HG03521 (cell line): ENCODE measurements around the gene DSTYK.
"Not testable (repeated sequence)": the region's sequence is repeated elsewhere in the genome, so short reads cannot be mapped to it uniquely, and the experiment has no call there.

Experiments
- ATAC-seq: cut with Tn5 transposase; IDR thresholded peaks from one replicate; pipeline ENCODE4 v1.9.1; 2021; ENCODE audit warnings: mild to moderate bottlenecking, moderate library complexity; ENCODE audit not compliant: unreplicated experiment

DSTYK gene

GRCh38 chr1:205243350-205244191 is 32.1 kb upstream of the DSTYK start:
- ATAC-seq, result no peak

DNA sequence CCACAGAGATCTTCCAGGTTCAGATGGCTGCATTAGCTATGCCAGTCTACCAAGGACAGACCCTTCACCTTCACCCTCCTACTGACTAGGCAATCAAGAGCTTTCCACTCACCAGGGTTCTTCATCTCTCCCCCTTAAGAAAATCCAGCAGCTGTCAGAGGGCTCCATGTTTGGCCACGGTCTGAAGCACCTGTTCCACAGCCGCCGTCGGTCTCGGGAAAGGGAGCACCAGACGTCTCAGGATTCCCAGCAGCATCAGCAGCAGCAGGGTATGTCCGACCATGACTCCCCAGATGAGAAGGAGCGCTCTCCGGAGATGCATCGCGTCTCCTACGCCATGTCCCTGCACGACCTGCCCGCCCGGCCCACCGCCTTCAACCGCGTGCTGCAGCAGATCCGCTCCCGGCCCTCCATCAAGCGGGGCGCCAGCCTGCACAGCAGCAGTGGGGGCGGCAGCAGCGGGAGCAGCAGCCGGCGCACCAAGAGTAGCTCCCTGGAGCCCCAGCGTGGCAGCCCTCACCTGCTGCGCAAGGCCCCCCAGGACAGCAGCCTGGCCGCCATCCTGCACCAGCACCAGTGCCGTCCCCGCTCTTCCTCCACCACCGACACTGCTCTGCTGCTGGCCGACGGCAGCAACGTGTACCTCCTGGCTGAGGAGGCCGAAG is 30.0 kb upstream of the DSTYK start:
- no peak for ATAC-seq

DNA sequence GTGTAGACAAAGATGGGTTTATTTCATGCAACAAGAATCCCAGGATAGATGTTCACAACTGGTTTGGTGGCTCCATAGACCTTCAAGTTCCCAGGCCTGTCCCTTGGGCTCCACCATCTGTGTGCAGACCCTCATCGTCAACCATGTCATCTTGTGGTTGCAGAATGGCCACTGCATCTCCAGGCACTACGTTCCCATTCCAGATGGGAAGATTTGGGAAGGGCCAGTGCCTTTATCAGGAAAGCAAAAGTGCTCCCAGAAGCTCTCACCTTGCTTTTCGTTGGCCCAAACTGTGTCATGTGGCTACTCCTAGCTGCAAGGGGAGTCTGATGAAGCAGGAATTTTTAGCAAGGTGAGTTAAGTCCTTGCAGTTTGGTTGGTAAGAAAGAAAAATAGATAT is 29.1 kb upstream of the DSTYK start:
- no peak for ATAC-seq

GRCh38 chr1:205240118-205240517 is 28.6 kb upstream of the DSTYK start:
- no peak for ATAC-seq

- ATAC-seq, result no peak
These were observed 27.6 kb upstream of the DSTYK start for GRCh38 chr1:205239078-205239477.

DNA sequence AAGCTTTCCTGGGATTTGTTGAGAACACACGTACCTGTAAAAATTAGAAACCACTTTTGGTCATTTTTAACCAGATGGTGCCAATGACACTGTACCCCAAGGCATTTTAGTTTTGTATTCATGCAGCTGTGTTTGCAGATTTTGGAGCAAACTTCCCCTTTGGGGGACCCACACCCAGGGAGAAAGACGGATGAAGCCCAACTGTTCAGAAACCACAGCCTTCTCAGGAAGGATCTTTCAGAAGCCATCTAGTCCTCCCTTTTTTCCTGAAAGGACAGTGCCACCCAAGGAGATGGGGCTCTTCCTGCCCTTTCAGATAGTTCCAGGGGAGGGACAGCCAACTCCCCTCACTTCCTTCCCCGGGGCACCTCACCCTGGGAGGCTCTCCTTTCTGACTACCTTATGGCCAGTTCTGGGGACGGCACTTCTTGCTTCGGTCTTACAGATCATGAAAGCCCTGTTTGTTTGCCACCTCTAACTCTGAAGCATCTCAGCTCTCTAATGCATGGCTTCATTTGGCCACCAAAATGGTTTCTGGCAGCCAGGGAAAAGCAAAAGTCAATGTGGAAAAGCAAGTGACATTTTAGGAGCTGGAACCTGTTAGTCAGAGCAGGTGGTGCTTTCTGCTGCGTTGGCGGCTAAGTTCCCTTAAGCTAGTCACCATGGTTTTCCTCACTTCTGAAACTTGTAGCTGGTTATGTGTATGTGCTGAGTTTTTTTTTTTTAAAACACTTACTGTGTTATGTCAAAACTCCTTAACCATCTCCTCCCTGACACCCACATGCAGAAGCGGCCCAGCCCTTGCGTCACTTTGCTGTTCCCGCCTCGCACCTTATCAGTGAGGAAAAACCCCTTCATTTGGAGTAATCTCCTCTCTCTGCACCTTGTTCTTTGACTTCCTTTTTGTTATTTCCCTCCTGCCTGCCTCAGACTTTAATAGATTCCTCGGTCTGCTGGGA is 26.3 kb upstream of the DSTYK start:
- no peak for ATAC-seq

DNA sequence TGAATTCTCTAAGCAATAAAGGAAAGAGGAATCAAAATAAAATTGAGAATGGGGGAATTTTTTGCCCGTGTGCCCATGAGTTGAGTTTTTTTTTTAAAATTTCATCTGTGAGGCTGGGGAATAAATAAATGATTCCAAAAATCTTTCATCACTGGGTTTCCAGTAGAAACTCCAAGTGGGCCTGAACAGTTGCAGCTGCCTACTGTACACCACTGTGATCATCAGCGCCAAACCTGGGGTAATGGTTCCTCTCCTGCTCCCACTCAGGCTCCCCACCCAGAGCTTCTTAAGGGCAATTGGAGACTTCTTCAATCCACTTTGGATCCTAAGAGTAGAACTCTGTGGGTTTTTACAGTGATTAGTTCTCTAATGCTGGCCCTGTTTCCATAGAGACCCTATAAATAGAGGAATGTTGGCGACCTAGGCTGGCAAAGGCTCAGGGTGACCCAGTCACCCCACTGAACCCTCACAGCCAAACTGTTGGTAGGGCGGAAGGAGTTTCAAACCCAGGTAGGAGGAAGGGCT is 25.5 kb upstream of the DSTYK start:
- ATAC-seq, result no peak

DNA sequence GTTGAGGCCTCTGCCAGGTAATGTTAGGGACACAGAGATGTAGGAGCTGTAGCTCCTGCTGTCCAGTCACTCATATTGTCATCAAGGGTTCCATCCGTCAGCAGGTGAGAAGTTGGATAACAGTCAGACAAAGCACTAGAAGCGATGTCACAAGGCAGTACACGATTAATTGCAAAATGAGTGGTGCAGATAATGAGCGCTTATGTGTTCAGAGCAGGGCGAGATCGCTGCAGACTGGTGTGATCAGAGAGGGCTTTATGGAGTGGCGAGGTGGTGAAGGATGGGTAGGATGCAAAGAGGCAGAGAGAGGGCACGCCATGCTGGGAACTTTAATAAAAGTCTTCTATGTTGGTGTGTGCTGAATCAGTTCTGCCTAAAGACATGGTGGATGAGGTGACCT is 25.0 kb upstream of the DSTYK start:
- ATAC-seq, result no peak

GRCh38 chr1:205235951-205236350 is 24.4 kb upstream of the DSTYK start:
- no peak for ATAC-seq

DNA sequence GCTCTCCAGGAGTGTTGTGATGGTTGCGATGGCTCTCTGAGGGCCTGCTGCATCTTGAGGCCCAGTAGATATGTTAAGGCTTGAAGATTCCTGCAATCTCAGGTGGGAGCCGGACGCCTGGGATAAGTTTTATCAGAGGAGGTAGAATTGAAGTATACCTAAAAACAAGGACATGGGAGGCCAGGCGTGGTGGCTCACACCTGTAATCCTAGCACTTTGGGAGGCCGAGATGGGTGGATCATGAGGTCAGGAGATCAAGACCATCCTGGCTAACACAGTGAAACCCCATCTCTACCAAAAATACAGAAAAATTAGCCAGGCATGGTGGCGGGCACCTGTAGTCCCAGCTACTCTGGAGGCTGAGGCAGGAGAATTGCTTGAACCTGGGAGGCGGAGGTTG is 22.5 kb upstream of the DSTYK start:
- not testable (repeated sequence) for ATAC-seq

- no peak for ATAC-seq
These were observed 21.5 kb upstream of the DSTYK start for GRCh38 chr1:205232945-205233397.

DNA sequence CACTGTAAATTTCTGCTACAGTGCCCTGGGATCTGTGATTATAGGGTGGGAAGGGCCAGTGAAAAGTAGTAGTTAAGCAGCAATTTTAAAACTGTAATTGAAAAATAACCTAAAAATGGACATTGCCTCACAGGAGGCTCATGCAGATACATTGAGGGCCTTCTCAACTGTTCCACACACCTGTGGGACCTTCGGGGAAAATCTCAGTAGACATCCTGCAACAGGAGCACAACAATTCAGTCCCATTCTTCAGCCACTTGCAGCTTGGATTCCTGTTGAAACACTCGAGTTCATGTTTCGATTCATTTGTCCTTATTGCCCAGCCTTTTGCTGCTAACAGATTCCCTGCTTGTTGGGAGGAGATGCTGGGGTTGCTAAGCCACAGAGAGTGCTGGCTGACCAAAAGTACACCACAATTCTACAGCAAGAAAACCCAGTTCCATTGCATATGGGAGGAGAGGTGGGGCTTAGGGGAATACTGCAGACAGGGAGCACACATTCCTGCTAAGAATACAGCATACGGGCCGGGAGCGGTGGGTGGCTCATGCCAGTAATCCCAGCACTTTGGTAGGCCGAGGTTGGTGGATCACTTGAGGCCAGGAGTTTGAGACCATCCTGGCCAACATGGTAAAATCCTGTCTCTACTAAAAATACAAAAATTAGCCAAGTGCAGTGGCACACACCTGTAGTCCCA is 20.8 kb upstream of the DSTYK start:
- no peak for ATAC-seq

- ATAC-seq, result no peak
These were observed 19.5 kb upstream of the DSTYK start for GRCh38 chr1:205230982-205231381.

DNA sequence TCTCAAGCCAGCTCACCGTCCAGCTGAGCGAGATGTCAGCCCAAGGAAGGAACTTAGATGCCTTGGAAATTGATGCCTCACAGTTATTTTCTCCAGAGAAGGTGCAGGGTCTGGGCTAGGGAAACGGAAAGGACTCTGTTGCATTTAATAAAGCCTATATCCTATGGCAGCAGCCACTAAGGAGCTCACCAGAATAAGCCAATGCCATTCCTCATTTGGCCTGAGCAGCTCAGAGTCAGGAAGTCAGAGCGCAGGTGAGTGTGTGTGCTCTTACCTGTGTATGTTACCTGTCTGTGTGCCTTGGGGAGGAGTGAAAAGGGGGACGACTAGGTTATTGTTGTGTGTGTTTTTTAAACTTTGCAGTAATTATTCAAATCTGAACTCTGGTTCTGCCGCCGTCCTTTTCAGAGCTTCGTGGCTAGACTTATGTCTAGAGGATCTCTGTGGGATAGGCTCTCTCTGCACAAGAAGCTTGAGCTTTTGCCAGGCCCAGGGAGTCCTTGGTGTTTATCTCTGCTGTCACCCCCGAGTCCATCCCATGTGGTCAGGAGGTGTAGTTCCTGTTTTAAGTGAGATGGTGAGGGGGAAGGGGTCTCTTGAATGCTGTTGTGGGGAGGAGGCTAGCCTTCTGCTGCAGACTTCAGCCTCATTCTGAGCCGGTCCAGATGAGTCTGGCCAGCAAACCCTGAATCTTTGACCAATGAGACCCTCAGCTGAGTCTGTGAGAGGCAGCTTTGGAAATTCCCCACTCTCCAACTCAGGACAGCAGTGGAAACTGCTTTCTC is 18.6 kb upstream of the DSTYK start:
- ATAC-seq, result no peak

DNA sequence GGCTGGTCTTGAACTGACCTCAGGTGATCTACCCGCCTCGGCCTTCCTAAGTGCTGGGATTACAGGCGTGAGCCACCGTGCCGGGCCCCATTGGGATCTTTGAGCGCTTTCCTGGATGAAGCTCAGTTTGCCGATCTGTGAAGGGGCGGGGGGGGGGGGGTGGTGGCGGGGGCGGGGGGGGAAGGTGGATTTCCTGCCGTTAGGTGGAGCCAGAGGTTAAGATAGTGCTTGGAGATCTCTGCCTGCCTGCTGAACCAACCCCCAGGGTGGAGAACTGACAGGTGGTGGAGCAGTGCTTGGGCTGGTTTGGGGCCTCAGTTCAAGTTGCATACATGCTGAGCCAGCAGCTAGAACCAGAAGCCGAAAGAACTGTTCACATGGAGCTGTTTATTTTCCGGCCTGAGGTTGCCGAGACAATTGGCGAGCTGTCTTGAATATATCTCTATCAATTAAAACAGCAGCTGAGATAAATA is 17.9 kb upstream of the DSTYK start:
- no peak for ATAC-seq

- no peak for ATAC-seq
These were observed 16.6 kb upstream of the DSTYK start for GRCh38 chr1:205228093-205228521.

DNA sequence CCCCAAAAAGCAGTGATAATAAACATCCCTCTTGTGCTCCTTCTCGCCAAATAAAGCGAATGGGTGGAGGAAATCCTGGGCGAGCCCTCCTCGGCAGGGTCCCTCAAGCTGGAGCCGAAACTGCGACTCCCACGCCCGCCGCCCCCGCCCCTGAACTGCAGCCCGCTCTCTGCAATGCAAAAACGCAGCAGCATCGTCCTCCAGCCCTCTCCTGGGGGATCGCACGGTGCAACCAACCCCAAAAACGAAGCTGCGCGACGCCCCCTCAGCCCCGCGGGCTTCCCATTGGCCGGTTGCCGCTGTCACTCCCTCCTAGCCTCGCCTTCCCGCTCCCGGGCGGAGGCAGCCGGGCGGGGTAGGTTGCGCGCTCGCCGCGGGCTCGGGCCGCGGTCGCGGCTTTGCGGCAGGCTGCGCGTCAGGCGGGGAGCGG is 16.1 kb upstream of the DSTYK start, which contains the start of gene TMCC2:
Gene TMCC2 (plus strand): TSS at position 363 of the 430 bp plus-strand sequence. CDS start 619 bp downstream, outside the sequence.
- no peak for ATAC-seq

DNA sequence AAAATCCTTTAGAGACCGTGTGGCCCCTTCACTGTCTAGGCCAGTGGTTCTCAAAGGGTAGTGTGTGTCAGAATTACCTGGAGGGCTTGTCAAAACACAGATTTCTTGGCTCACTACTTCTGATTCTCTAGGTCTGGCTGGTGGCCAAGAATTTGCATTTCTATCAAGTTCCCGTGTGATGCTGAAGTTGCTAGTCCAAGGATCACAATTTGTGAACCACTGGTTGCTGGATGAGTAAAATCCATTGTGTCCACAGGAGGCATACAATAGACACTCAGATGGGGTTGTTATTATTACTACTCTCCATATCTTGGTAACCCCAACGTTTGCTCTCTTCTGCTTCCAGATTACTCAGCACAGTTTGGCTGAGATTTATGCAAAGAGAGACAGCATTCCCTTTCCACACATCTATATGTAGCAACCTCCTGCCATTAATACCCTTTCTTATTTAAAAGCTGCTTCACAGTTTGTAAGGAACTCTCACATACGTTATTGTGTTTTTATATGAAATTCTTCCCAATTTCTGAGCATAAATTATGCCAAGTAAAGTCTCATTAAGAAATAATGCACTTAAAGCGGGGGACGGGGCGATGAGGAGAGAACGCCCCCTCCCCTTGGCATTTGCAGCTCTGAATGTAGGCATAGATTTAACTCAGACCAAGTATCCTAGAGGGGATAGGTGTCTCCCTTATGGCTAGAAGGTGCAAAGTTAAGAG is 15.5 kb upstream of the DSTYK start:
- ATAC-seq, result no peak
